K562 (cell line): ENCODE measurements around the gene NUDT6. TPM values are rescaled to one million over a fixed set of nuclear protein-coding genes. Genes with fewer than 3 reads are reported as not detected.
A peak's percentile ranks its signal among the peaks of the same experiment; 100 is the strongest.

Source experiments
- ATAC-seq: fragments of 200-7000 bp; cut with Tn5 transposase; 3 replicates; pipeline ENCODE4 v1.9.1; 2020; ENCODE audit warnings: moderate library complexity
- BruUV-seq: library from RNA; stranded (reverse); fragments of 400-500 nt; replicated peaks from 2 replicates; lab custom pipeline; 2021; lab: Mats Ljungman, UMichigan
- CTCF ChIA-PET: fragments of 300-600 bp; formaldehyde crosslinking; extraction: SDS; loops from one replicate; lab custom pipeline; 2021; ENCODE audit warnings: low intra/inter-chr PET ratio; lab: Yijun Ruan, JAX
- POLR2A ChIA-PET: fragments of 300-600, 350-650 bp; sonication (Branson Sonifier 250); formaldehyde crosslinking; extraction: SDS; loops from one replicate; lab custom pipeline; 2021; ENCODE audit warnings: antibody characterized with exemption, inconsistent platforms; lab: Yijun Ruan, JAX
- DNase-seq, 4 experiments: peaks; one replicate each; pipeline versions ENCODE4 v3.0.0 to v3.0.0-alpha.2; 2011 to 2018; ENCODE audit warnings: low spot score in 3 of 4, mixed read lengths in 3 of 4; ENCODE audit errors: extremely low read depth in 1 of 4
- FAIRE-seq: peaks from 2 replicates; lab custom pipeline; 2011; peaks lifted over from hg19 to GRCh38; lab: Jason Lieb, UNC
- H2AFZ ChIP-seq: 2 replicates; pipeline ENCODE4 v1.6.0; 2011; ENCODE audit warnings: low read depth, low read length, control low read depth, inconsistent platforms
- H3K27ac ChIP-seq: fragments of 200-600 bp; 3 replicates; pipeline ENCODE4 v1.8.0; 2011; ENCODE audit warnings: low read depth, mild to moderate bottlenecking, control low read depth, inconsistent platforms, low read length, moderate library complexity, mixed read lengths; ENCODE audit errors: extremely low read depth
- H3K27me3 ChIP-seq, 2 experiments: fragments of 300-600 bp in 1 of 2; 2 replicates in 1 of 2; 3 replicates in 1 of 2; pipeline versions ENCODE4 v1.6.0 to v1.8.0; 2011; ENCODE audit warnings: inconsistent platforms in 2 of 2, low read length in 2 of 2, mild to moderate bottlenecking in 1 of 2, mixed read lengths in 1 of 2, moderate library complexity in 1 of 2; ENCODE audit not compliant: control insufficient read depth in 2 of 2, insufficient read depth in 2 of 2
- H3K36me3 ChIP-seq: fragments of 300-600 bp; 3 replicates; pipeline ENCODE4 v1.8.0; 2011; ENCODE audit warnings: mild to moderate bottlenecking, low read length, inconsistent platforms; ENCODE audit not compliant: control insufficient read depth, insufficient read depth
- H3K4me1 ChIP-seq, 2 experiments: fragments of 200-600 bp in 1 of 2; replicated peaks in 1 of 2; 2 replicates in 1 of 2; 3 replicates in 1 of 2; pipeline versions ENCODE4 v1.5.1 to v1.8.0; 2011; ENCODE audit warnings: inconsistent platforms in 2 of 2, low read length in 2 of 2, mild to moderate bottlenecking in 1 of 2, mixed read lengths in 1 of 2, moderate library complexity in 1 of 2; ENCODE audit not compliant: control insufficient read depth in 2 of 2, insufficient read depth in 2 of 2
- H3K4me2 ChIP-seq: 2 replicates; pipeline ENCODE4 v1.6.1; 2011; ENCODE audit warnings: low read length, control low read depth, inconsistent platforms, mixed read lengths; ENCODE audit not compliant: insufficient read depth
- H3K4me3 ChIP-seq: fragments of 200-600 bp; sonication (generic), shearing (Covaris generic); 2 replicates; pipeline ENCODE4 v1.5.1; 2016; ENCODE audit warnings: control low read depth, inconsistent platforms
- H3K79me2 ChIP-seq: fragments of 200-600 bp; 3 replicates; pipeline ENCODE4 v1.8.0; 2011; ENCODE audit warnings: low read length, inconsistent platforms; ENCODE audit not compliant: control insufficient read depth, insufficient read depth
- H3K9ac ChIP-seq, 2 experiments: 2 replicates each; pipeline versions ENCODE4 v1.6.0 to v1.6.1; 2011; ENCODE audit warnings: low read depth in 2 of 2, low read length in 2 of 2, control low read depth in 1 of 2, inconsistent platforms in 1 of 2, mild to moderate bottlenecking in 1 of 2, mixed read lengths in 1 of 2; ENCODE audit not compliant: insufficient read depth in 1 of 2
- H3K9me1 ChIP-seq: one replicate; pipeline ENCODE4 v1.6.0; 2011; ENCODE audit warnings: inconsistent platforms, mild to moderate bottlenecking, low read length, moderate library complexity; ENCODE audit not compliant: control insufficient read depth, insufficient read depth
- H3K9me3 ChIP-seq: replicated peaks from 2 replicates; pipeline ENCODE4 v1.5.1; 2011; ENCODE audit warnings: low read depth, low read length, inconsistent platforms; ENCODE audit not compliant: control insufficient read depth, insufficient read depth
- H4K20me1 ChIP-seq: replicated peaks from 2 replicates; pipeline ENCODE4 v1.6.1; 2011; ENCODE audit warnings: low read length, inconsistent platforms, mixed read lengths; ENCODE audit not compliant: control insufficient read depth, insufficient read depth
- CHD1 ChIP-seq: fragments of 200-600 bp; sonication (generic); IDR thresholded peaks from one replicate; pipeline ENCODE4 v1.6.1; 2012; ENCODE audit warnings: mild to moderate bottlenecking, moderate library complexity, low read length, inconsistent platforms
- HIVEP1 ChIP-seq: fragments of 250-450 bp; sonication (Bioruptor Pico); IDR thresholded peaks from 2 replicates; pipeline ENCODE4 v1.4.0; 2020; ENCODE audit warnings: mild to moderate bottlenecking
- MBD2 ChIP-seq: sonication (generic); IDR thresholded peaks from 2 replicates; pipeline ENCODE4 v1.6.1; 2016; ENCODE audit warnings: low read depth, borderline replicate concordance
- MCM3 ChIP-seq: fragments of 450-650 bp; IDR thresholded peaks from 2 replicates; pipeline ENCODE4 v1.6.1; 2016
- TBP ChIP-seq: optimal IDR thresholded peaks from 2 replicates; pipeline ENCODE3; 2011; ENCODE audit warnings: low read depth, low read length, improper control_type of control experiment
- ZNF121 ChIP-seq: sonication (generic); formaldehyde crosslinking; conservative IDR thresholded peaks from 2 replicates; pipeline ENCODE4 v1.8.0; 2022; ENCODE audit warnings: missing genetic modification reagents
- WGBS: fragments of 100-300 bp; shearing (Covaris generic); methylation state at CpG from one replicate; pipeline ENCODE4 v1.1.6; 2016; ENCODE audit warnings: low coverage, mixed read lengths; ENCODE audit not compliant: insufficient coverage; ENCODE audit errors: missing lambda C conversion rate; 5-methylcytosine and 5-hydroxymethylcytosine counted together
- in situ Hi-C: fragments of 300-500 bp; cut with MboI; formaldehyde crosslinking; loops from 4 replicates; pipeline ENCODE4 v1.15.0; 2018; ENCODE audit warnings: inconsistent platforms, mixed read lengths
- intact Hi-C: fragments of 100-400 bp; cut with micrococcal nuclease; formaldehyde crosslinking; loops from 2 replicates; pipeline ENCODE4 v1.14.2; 2022
- polyA plus RNA-seq, 8 experiments: library from polyadenylated mRNA; depleted of rRNA in 4 of 8; stranded (reverse) in 5 of 8; unstranded in 3 of 8; fragments of >200 nt; fragmentation: Nextera tagmentation in 2 of 8; fragmentation: Illumina TruSeq in 1 of 8; extraction: Ambion mirVana in 2 of 8; extraction: Trizol in 1 of 8; gene quantifications; 2 replicates each; pipeline versions ENCODE4 v1.2.1 to v1.2.3, GENCODE V29; 2011 to 2014; ENCODE audit warnings: inconsistent platforms in 1 of 8, missing spikeins in 1 of 8
- total RNA-seq, 7 experiments: library from RNA; depleted of rRNA in 6 of 7; stranded (reverse); fragments of >200 nt in 6 of 7; fragmentation: Illumina TruSeq in 2 of 7; extraction: Trizol in 2 of 7; gene quantifications; 2 replicates each; pipeline versions ENCODE4 v1.2.1 to v1.2.3, GENCODE V29; 2011 to 2021; ENCODE audit warnings: low replicate concordance in 1 of 7
- TF ChIP-seq, protein P1 (sequence below), 2 experiments: fragments of 450-650 bp in 1 of 2; sonication (generic) in 1 of 2; formaldehyde crosslinking; conservative IDR thresholded peaks; 2 replicates each; pipeline versions ENCODE4 v1.4.0 to v1.8.1; 2020 to 2022; ENCODE audit warnings: mild to moderate bottlenecking in 1 of 2, missing genetic modification reagents in 1 of 2
- TF ChIP-seq, protein P2 (sequence below): sonication (generic); formaldehyde crosslinking; IDR thresholded peaks from 2 replicates; pipeline ENCODE4 v1.8.0; 2022; ENCODE audit warnings: mild to moderate bottlenecking, missing genetic modification reagents

The NUDT6 gene
- total and polyA plus RNA-seq, 9 of the 15 experiments (the other 6 are each of a cell fraction or from before 2014, with no cell fraction given) = 9.4 to 18.1 (median 13.4) TPM

DNA sequence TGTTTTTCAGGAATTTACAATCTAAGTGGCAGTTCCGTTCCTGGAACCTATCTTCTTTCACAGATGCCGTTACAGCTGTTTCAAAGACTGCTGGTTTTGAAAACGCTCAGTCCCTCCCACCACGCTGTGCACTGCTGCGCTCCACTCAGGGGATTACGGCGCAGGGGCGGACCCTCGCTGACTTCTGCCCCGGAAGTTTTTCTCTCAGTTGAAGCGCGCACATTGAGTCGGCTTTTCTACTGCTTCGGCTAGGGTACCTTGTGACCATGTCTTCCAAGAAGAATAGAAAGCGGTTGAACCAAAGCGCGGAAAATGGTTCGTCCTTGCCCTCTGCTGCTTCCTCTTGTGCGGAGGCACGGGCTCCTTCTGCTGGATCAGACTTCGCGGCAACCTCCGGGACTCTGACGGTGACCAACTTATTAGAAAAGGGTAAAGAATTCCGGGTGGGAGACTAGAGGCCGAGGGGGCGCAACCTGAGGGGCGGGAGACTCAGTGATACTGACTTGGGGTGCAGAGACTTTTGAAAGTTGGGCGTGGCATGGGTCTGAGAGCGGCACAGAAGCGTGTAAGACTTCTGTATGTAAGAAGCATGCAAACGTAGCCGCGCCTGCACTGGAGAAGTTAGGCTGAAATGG lies 597 bp upstream of the NUDT6 start (continued):
- TF ChIP-seq, protein P1, sequence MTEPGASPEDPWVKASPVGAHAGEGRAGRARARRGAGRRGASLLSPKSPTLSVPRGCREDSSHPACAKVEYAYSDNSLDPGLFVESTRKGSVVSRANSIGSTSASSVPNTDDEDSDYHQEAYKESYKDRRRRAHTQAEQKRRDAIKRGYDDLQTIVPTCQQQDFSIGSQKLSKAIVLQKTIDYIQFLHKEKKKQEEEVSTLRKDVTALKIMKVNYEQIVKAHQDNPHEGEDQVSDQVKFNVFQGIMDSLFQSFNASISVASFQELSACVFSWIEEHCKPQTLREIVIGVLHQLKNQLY (CRISPR knock-in tag; conservative IDR thresholded peaks at IDR 0.05) = no peak
- TF ChIP-seq MBD2 = peak; percentile 45
- TF ChIP-seq ZNF121 = no peak
- TF ChIP-seq, protein P2, sequence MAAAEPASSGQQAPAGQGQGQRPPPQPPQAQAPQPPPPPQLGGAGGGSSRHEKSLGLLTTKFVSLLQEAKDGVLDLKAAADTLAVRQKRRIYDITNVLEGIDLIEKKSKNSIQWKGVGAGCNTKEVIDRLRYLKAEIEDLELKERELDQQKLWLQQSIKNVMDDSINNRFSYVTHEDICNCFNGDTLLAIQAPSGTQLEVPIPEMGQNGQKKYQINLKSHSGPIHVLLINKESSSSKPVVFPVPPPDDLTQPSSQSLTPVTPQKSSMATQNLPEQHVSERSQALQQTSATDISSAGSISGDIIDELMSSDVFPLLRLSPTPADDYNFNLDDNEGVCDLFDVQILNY = no peak
- TF ChIP-seq CHD1 = no peak
- TF ChIP-seq HIVEP1 (CRISPR knock-in tag) = no peak
- TF ChIP-seq TBP = peak; percentile 71

- intact Hi-C loops (no loop called here), in situ Hi-C loops (loop anchor here (5.0 to 25.0 kb wide), 2 partner anchors 169 to 1059 kb away; partner anchors contain the start of gene BBS7)
- BruUV-seq = no TSS peak
These were observed 1.1 kb downstream of the NUDT6 start for GRCh38 chr4:122921300-122921699.

More at GRCh38 chr4:122921300-122921699, 1.1 kb downstream of the NUDT6 start:
- peak overlapping the region; percentile 46 to 84; a peak in 3 of 4 replicates for H3K9ac ChIP-seq
- H3K36me3 ChIP-seq = peaks cover 22% of the 10 kb centered on the region; the same call in 2 of the 3 replicates
- H3K4me1 ChIP-seq = peaks cover 6 to 24% of the 10 kb centered on the region in 2 experiments; a peak in 4 of 5 replicates
- no peaks in the 10 kb centered on the region for H4K20me1 ChIP-seq
- H3K27me3 ChIP-seq = no peaks in the 10 kb centered on the region
- ATAC-seq (no peak), DNase-seq (no peak), FAIRE-seq (no peak)
- 37% methylated on average over 5 of the region's 5 CpGs for WGBS
- POLR2A ChIA-PET = interaction anchor here (0.7 to 1.6 kb wide), 6 partner anchors 9 to 1477 kb away, joined by 3 to 4 read pairs (median 3); no protein-coding TSS in a partner anchor
- H2AFZ ChIP-seq = peak overlapping the region; percentile 71
- peaks cover 3% of the 10 kb centered on the region for H3K9me1 ChIP-seq
- peak overlapping the region; percentile 95 for H3K4me2 ChIP-seq
- peak overlapping the region; percentile 85 for H3K4me3 ChIP-seq
- H3K79me2 ChIP-seq = peaks cover 65% of the 10 kb centered on the region
- TF ChIP-seq ZNF121 = peak; percentile 28; the same call in 1 of the 2 replicates
- no peak for TF ChIP-seq MCM3
- CTCF ChIA-PET = no interaction called here
- no peaks in the 10 kb centered on the region for H3K9me3 ChIP-seq
- H3K27ac ChIP-seq = peak overlapping the region; percentile 85
